HG02973 (cell line): ENCODE data around the gene DNAJA2.
"Not testable (repeated sequence)": the region's sequence is repeated elsewhere in the genome, so short reads cannot be mapped to it uniquely, and the experiment has no call there.

Experiments used
- ATAC-seq: cut with Tn5 transposase; IDR thresholded peaks from one replicate; pipeline ENCODE4 v1.9.1; 2021; ENCODE audit warnings: moderate library complexity; ENCODE audit not compliant: unreplicated experiment

Gene DNAJA2

GRCh38 chr16:46975908-46976470 lies 2.5 kb upstream of the DNAJA2 start:
- ATAC-seq, result no peak

DNA sequence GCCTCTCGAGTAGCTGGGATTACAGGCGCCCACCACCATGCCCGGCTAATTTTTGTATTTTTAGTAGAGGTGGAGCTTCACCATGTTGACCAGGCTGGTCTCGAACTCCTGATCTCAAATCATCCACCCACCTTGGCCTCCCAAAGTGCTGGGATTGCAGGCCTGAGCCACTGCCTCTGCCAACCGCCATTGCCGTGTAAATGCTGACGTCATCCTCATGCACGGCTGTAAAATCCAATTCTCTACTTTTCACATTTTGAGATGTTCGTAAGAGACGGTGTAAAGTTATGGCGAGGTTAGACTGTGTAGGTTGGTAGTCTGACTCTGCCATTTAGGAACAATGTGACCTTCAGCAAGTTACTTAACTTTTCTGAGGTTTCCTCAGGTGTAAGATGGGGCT lies 1.7 kb upstream of the DNAJA2 start:
- ATAC-seq, result no peak

- ATAC-seq, result peak; percentile 42
Observed at GRCh38 chr16:46974352-46974751, 878 bp upstream of the DNAJA2 start.

- ATAC-seq, result no peak
Observed at GRCh38 chr16:46973996-46974324, 486 bp upstream of the DNAJA2 start.

DNA sequence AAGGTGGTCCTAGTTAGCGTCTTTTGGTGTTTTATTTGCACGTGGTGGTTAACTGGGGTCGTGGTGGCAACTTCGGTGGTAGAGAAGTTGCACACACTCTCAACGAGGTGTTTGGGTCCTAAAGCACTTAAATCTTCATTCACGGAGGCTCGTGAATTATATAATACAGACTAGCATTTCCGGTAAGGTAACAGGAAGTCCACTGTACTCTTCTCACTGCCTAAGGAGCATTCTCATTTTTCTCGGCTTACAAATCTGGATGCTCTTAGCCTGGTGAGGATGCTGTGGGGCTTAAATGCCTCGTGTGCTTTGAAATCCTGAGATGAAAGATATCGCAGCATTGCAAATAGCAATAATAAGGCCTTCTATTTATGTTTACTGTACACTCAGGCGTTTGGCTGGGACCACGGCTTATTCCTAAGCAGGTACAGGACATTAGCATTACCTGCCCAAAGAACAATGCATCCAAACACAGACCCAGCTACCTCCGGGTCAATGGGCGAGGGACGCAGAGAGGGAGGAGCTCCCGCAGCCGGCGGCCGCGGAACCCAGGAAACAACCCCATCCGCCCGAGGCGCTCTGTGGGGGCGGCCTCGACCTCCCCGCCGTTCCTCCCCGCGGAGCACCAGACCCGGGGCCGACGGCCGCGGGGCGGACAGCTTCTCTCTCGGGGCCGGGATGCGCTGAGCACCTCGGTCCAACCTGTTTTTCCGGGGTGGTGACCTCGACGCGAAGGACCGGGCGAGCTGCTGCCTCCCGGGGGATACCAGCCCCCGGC lies 856 bp downstream of the DNAJA2 start:
- peak; percentile 27 for ATAC-seq

GRCh38 chr16:46971271-46971670 lies 2.2 kb downstream of the DNAJA2 start:
- ATAC-seq, result no peak

DNA sequence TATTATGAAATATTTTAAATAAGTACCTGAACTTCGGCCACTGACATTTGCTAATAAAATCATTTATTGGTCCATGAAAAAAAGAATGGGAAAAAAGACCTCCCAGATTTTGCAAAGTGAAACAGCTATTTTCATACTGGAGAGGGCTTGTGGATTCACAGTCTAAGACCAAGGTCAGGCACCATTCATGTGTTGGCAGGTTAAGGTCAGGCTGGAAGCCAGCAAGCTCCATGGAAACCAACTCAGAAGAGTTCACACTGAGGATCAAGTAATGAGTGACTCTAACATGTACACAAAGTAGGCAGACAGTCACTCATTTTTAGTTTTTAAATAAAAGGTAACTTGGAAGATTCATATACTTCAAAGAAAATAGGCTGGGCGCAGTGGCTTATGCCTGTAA lies 3.4 kb downstream of the DNAJA2 start:
- ATAC-seq, result no peak

DNA sequence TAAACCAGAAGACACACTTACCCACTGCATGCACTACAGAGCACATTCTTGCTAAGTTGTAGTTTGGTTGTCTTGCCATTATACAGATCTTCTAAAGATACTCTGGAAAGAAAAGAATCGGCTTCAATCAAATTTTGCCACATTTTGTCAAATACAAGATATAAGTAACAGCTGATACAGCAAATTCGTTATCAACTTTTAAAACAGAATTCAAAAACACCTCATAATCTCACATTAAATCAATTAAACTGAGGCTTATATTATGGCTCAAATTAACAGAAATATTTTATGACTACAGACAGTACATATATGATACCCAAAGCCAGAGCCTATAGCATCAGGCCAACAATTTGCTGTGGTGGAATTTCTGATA lies 5.4 kb downstream of the DNAJA2 start:
- ATAC-seq, result no peak

- ATAC-seq, result no peak
Observed at GRCh38 chr16:46962629-46963028, 10.8 kb downstream of the DNAJA2 start.

- ATAC-seq, result no peak
Observed at GRCh38 chr16:46961373-46962353, 11.8 kb downstream of the DNAJA2 start.

GRCh38 chr16:46954562-46954961 lies 18.9 kb downstream of the DNAJA2 start:
- no peak for ATAC-seq

GRCh38 chr16:46950009-46950408 lies 23.5 kb downstream of the DNAJA2 start:
- no peak for ATAC-seq

- ATAC-seq, result peak; percentile 64
Observed at GRCh38 chr16:46949241-46949892, 24.1 kb downstream of the DNAJA2 start.

- ATAC-seq, result no peak
Observed at GRCh38 chr16:46948548-46949166, 24.8 kb downstream of the DNAJA2 start.

DNA sequence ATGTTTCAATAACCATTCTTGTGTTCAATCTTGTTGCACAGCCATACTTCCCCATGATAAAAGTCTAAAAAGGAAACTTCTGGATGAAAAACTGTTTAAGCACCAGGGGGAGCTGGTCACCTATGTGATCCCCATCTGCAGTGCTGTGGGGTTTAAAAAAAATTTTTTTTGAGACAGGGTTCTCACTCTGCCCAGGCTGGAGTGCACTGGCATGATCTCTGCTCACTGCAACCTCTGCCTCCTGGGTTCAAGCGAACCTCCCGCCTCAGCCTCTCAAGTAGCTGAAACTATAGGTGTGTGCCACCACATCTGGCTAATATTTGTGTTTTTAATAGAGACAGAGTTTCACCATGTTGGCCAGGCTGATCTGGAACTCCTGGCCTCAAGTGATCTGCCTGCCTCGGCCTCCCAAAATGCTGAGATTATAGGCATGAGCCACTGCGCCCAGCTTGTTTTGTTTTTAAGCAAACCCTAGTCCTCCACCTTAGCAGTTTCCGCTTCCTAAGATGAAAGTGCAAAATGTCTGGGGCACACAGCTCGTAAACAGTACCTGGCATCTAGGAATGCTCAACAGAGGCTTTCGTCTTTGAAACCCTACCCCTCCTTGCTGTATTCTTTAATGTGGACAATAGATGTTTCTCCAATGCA lies 25.4 kb downstream of the DNAJA2 start:
- ATAC-seq, result peak; percentile 55

DNA sequence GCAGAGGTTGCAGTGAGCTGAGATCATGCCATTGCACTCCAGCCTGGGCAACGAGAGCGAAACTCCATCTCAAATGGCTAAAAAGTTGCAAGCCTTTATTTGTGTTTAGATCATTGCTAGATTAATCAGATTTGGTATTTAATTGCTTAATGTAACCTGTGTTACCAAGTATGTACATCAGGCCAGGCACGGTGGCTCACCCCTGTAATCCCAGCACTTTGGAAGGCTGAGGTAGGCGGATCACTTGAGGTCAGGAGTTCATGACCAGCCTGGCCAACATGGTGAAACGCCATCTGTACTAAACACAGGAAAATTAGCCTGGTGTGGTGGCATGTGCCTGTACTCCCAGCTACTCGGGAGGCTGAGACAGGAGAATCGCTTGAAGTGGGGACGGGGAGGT lies 28.8 kb downstream of the DNAJA2 start:
- ATAC-seq, result not testable (repeated sequence)

DNA sequence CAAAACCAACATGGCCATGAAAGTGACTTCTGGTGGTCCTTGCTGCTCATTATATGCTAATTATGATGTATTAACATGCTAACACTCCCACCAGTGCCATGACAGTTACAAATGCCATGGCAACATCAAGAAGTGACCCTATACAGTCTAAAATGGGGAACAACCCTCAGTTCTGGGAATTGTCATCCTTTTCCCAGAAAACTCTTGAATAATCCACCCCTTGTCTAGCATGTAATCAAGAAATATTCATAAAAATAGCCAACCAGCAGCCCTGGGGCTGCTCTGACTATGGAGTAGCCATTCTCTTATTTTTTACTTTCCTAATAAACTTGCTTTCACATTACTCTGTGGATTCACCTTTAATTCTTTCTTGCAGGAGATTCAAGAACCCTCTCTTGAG lies 35.9 kb downstream of the DNAJA2 start:
- ATAC-seq, result no peak

GRCh38 chr16:46932802-46933201 lies 40.7 kb downstream of the DNAJA2 start:
- no peak for ATAC-seq

- ATAC-seq, result no peak
Observed at GRCh38 chr16:46930861-46931260, 42.6 kb downstream of the DNAJA2 start.
